ENCODE measurements around the gene GATD1. TPM values are rescaled to one million over a fixed set of nuclear protein-coding genes. Genes with fewer than 3 reads are reported as not detected.

The GATD1 gene
- total and polyA plus RNA-seq, 9 of the 15 experiments (the other 6 are each of a cell fraction or from before 2014, with no cell fraction given): 2.8 to 144 (median 36.9) TPM

- TF ChIP-seq MYBL2 (IDR thresholded peaks at IDR 0.05; ENCODE audit: low read depth) (no peak), MYBL2 (CRISPR knock-in tag; IDR thresholded peaks at IDR 0.05; ENCODE audit: borderline replicate concordance) (no peak), SREBF2 (CRISPR knock-in tag; IDR thresholded peaks at IDR 0.05) (no peak), CBFA2T3 (IDR thresholded peaks at IDR 0.05) (no peak), ZKSCAN3 (CRISPR knock-in tag; IDR thresholded peaks at IDR 0.05) (no peak), HNRNPH1 (optimal IDR thresholded peaks at IDR 0.05; ENCODE audit: low read depth, low read length) (no peak), HNRNPLL (IDR thresholded peaks at IDR 0.05; ENCODE audit: low read depth, low read length, poor library complexity, severe bottlenecking) (peak; percentile 5), NR1H2 (CRISPR knock-in tag; IDR thresholded peaks at IDR 0.05) (no peak), IFI16 (CRISPR knock-in tag; IDR thresholded peaks at IDR 0.05) (no peak), NFIX (CRISPR knock-in tag; IDR thresholded peaks at IDR 0.05; ENCODE audit: low read depth) (no peak), ZNF589 (CRISPR knock-in tag; IDR thresholded peaks at IDR 0.05; ENCODE audit: low read depth) (no peak), KDM2B (CRISPR knock-in tag; IDR thresholded peaks at IDR 0.05) (no peak), SMARCC2 (IDR thresholded peaks at IDR 0.05; ENCODE audit: low read depth) (no peak), SUPT5H (IDR thresholded peaks at IDR 0.05) (peak; percentile 38; the same call in 1 of the 2 replicates), SAP30 (IDR thresholded peaks at IDR 0.05; ENCODE audit: borderline replicate concordance, insufficient read depth, low read depth, low read length, poor library complexity, severe bottlenecking) (no peak), RUNX1 (IDR thresholded peaks at IDR 0.05; ENCODE audit: low read depth) (no peak), MBD2 (IDR thresholded peaks at IDR 0.05; ENCODE audit: borderline replicate concordance, low read depth) (no peak), MCM3 (IDR thresholded peaks at IDR 0.05) (no peak), TCF15 (CRISPR knock-in tag; IDR thresholded peaks at IDR 0.05) (no peak)
- TF ChIP-seq, protein P1, sequence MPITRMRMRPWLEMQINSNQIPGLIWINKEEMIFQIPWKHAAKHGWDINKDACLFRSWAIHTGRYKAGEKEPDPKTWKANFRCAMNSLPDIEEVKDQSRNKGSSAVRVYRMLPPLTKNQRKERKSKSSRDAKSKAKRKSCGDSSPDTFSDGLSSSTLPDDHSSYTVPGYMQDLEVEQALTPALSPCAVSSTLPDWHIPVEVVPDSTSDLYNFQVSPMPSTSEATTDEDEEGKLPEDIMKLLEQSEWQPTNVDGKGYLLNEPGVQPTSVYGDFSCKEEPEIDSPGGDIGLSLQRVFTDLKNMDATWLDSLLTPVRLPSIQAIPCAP (CRISPR knock-in tag; IDR thresholded peaks at IDR 0.05; ENCODE audit: borderline replicate concordance): no peak
- TF ChIP-seq, protein P2, sequence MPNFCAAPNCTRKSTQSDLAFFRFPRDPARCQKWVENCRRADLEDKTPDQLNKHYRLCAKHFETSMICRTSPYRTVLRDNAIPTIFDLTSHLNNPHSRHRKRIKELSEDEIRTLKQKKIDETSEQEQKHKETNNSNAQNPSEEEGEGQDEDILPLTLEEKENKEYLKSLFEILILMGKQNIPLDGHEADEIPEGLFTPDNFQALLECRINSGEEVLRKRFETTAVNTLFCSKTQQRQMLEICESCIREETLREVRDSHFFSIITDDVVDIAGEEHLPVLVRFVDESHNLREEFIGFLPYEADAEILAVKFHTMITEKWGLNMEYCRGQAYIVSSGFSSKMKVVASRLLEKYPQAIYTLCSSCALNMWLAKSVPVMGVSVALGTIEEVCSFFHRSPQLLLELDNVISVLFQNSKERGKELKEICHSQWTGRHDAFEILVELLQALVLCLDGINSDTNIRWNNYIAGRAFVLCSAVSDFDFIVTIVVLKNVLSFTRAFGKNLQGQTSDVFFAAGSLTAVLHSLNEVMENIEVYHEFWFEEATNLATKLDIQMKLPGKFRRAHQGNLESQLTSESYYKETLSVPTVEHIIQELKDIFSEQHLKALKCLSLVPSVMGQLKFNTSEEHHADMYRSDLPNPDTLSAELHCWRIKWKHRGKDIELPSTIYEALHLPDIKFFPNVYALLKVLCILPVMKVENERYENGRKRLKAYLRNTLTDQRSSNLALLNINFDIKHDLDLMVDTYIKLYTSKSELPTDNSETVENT (CRISPR knock-in tag; IDR thresholded peaks at IDR 0.05): no peak
- TF ChIP-seq, protein P3, sequence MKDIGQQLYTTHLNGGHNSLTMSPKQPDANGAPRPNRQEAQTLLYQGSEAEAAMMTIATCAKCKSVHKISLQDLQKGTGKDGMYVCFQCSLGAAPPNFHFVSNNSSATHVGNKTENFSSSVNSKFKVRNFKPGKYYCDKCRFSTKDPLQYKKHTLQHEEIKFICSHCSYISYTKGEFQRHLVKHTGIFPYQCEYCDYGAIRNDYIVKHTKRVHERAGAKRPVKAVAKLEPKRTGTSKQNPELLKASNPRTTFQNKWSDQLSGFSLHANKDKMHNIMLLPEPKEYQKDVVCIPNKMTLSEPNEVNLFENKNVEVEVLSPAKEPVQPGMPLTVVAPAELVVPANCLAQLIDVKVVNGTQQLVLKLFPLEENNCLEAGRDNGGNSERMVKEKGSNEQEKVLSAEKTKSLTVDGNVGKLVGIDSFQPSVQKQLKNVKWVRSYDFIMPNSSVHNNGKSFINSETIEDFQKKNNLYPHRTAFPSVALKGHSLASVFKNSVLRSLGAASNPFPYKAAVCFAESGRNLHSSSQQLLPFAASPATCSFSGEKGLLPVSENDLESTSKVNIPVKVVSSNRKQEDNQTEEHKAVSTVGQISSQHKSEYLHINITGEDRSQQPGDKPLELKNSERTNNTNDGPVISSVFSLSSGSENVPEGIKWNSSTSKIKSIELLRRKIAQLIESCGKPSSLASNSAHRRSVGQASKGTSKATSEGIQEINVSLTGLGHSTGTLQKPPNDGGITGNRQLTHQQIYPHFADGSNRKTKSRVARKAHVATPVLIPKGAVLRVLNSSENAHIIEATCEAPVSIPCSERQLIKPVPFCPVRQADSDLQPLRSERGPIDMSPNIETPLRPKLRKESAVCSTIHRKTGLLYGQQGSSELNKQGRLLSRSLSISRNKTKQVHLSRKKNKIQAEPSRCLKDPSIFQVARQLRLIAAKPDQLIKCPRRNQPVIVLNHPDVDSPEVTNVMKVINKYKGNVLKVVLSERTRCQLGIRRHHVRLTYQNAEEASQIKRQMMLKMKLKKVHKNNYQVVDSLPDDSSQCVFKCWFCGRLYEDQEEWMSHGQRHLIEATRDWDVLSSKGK (CRISPR knock-in tag; IDR thresholded peaks at IDR 0.05): no peak
These were observed 50.7 kb downstream of the GATD1 start (continued) for GRCh38 chr11:726278-727220.

Measured in K562 (cell line).